Medulla oblongata (tissue), 1 donor: ENCODE data around the gene HACD2.

Experiments used
- DNase-seq: peaks from one replicate; pipeline ENCODE4 v3.0.0-alpha.2; 2015; ENCODE audit errors: extremely low spot score

The HACD2 gene

GRCh38 chr3:123483146-123483545 lies 101.7 kb downstream of the HACD2 start:
- DNase-seq, result no peak

GRCh38 chr3:123481722-123482457 lies 103.0 kb downstream of the HACD2 start:
- DNase-seq, result no peak

- no peak for DNase-seq
Observed at GRCh38 chr3:123481071-123481470, 103.8 kb downstream of the HACD2 start.

- no peak for DNase-seq
Observed at GRCh38 chr3:123480428-123480827, 104.4 kb downstream of the HACD2 start.

- DNase-seq, result no peak
Observed at GRCh38 chr3:123479891-123480290, 105.0 kb downstream of the HACD2 start.

- DNase-seq, result no peak
Observed at GRCh38 chr3:123478314-123478713, 106.5 kb downstream of the HACD2 start.

- DNase-seq, result no peak
Observed at GRCh38 chr3:123476967-123477750, 107.7 kb downstream of the HACD2 start.

- DNase-seq, result no peak
Observed at GRCh38 chr3:123475786-123476185, 109.1 kb downstream of the HACD2 start.

GRCh38 chr3:123471106-123471505 lies 113.7 kb downstream of the HACD2 start:
- DNase-seq, result no peak

GRCh38 chr3:123469323-123469995 lies 115.4 kb downstream of the HACD2 start:
- DNase-seq, result no peak

- no peak for DNase-seq
Observed at GRCh38 chr3:123467046-123467445, 117.8 kb downstream of the HACD2 start.

- no peak for DNase-seq
Observed at GRCh38 chr3:123464211-123464610, 120.6 kb downstream of the HACD2 start.

GRCh38 chr3:123459862-123460261 lies 125.0 kb downstream of the HACD2 start:
- no peak for DNase-seq

- DNase-seq, result no peak
Observed at GRCh38 chr3:123458255-123458654, 126.6 kb downstream of the HACD2 start.

GRCh38 chr3:123457841-123458240 lies 127.0 kb downstream of the HACD2 start:
- DNase-seq, result no peak

GRCh38 chr3:123453675-123454074 lies 131.2 kb downstream of the HACD2 start:
- no peak for DNase-seq

- no peak for DNase-seq
Observed at GRCh38 chr3:123451186-123451585, 133.7 kb downstream of the HACD2 start.

GRCh38 chr3:123449997-123450604 lies 134.8 kb downstream of the HACD2 start:
- DNase-seq, result peak; percentile 70

GRCh38 chr3:123449102-123449996 lies 135.5 kb downstream of the HACD2 start:
- peak; percentile 39 for DNase-seq

- no peak for DNase-seq
Observed at GRCh38 chr3:123448536-123449101, 136.2 kb downstream of the HACD2 start, which contains the start of gene ADCY5. Gene ADCY5 (minus strand): TSS chr3:123449090. CDS start chr3:123448545, 545 bp downstream.
